SK-N-SH treated with all-trans-retinoic acid at 6 μM for 48 hours (cell line): ENCODE results near the gene PRX.
"Not testable (repeated sequence)": the region's sequence is repeated elsewhere in the genome, so short reads cannot be mapped to it uniquely, and the experiment has no call there.

Source experiments
- ATAC-seq: fragments of 200-7000 bp; cut with Tn5 transposase; 3 replicates; pipeline ENCODE4 v1.9.1; 2020; ENCODE audit warnings: mild to moderate bottlenecking, moderate library complexity
- ARNTL ChIP-seq: fragments of 450-650 bp; formaldehyde crosslinking; IDR thresholded peaks from 2 replicates; pipeline ENCODE4 v1.5.0; 2020; ENCODE audit warnings: low read depth, mild to moderate bottlenecking, moderate library complexity, borderline replicate concordance
- BACH2 ChIP-seq: fragments of 250-450 bp; sonication (Bioruptor Pico); IDR thresholded peaks from 2 replicates; pipeline ENCODE4 v1.9.0; 2021; ENCODE audit warnings: mild to moderate bottlenecking, borderline replicate concordance
- CSDC2 ChIP-seq: fragments of 250-450 bp; sonication (Bioruptor Pico); IDR thresholded peaks from 2 replicates; pipeline ENCODE4 v1.5.0; 2020; ENCODE audit warnings: mild to moderate bottlenecking, moderate library complexity
- ESRRG ChIP-seq: fragments of 250-450 bp; sonication (Bioruptor Pico); IDR thresholded peaks from 2 replicates; pipeline ENCODE4 v1.6.1; 2021; ENCODE audit warnings: mild to moderate bottlenecking
- GLIS3 ChIP-seq: fragments of 250-450 bp; sonication (Bioruptor Pico); IDR thresholded peaks from 2 replicates; pipeline ENCODE4 v1.5.0; 2020; ENCODE audit warnings: mild to moderate bottlenecking, moderate library complexity
- ISL1 ChIP-seq: fragments of 250-450 bp; sonication (Bioruptor Pico); IDR thresholded peaks from 2 replicates; pipeline ENCODE4 v2.1.2; 2022; ENCODE audit warnings: mild to moderate bottlenecking, moderate library complexity
- OSR1 ChIP-seq: fragments of 250-450 bp; sonication (Bioruptor Pico); IDR thresholded peaks from 2 replicates; pipeline ENCODE4 v1.8.0; 2022; ENCODE audit warnings: moderate library complexity, mild to moderate bottlenecking, inconsistent platforms
- PPARA ChIP-seq: fragments of 250-450 bp; sonication (Bioruptor Pico); IDR thresholded peaks from 2 replicates; pipeline ENCODE4 v1.5.0; 2020; ENCODE audit warnings: mild to moderate bottlenecking, borderline replicate concordance
- TCF4 ChIP-seq: fragments of 250-450 bp; sonication (Bioruptor Pico); IDR thresholded peaks from 2 replicates; pipeline ENCODE4 v1.8.0; 2021; ENCODE audit warnings: mild to moderate bottlenecking, moderate library complexity, borderline replicate concordance
- TOX ChIP-seq: fragments of 250-450 bp; sonication (Bioruptor Pico); IDR thresholded peaks from 2 replicates; pipeline ENCODE4 v1.8.0; 2021; ENCODE audit warnings: mild to moderate bottlenecking, moderate library complexity, borderline replicate concordance
- ZC3H10 ChIP-seq: fragments of 250-450 bp; sonication (Bioruptor Pico); IDR thresholded peaks from 2 replicates; pipeline ENCODE4 v1.5.1; 2021; ENCODE audit warnings: mild to moderate bottlenecking, moderate library complexity
- ZFP3 ChIP-seq: fragments of 250-450 bp; sonication (Bioruptor Pico); IDR thresholded peaks from 2 replicates; pipeline ENCODE4 v1.5.0; 2020; ENCODE audit warnings: mild to moderate bottlenecking, moderate library complexity
- ZFP30 ChIP-seq: fragments of 450-650 bp; formaldehyde crosslinking; IDR thresholded peaks from 2 replicates; pipeline ENCODE4 v1.5.0; 2022; ENCODE audit warnings: mild to moderate bottlenecking, moderate library complexity
- ZNF565 ChIP-seq: fragments of 450-650 bp; formaldehyde crosslinking; conservative IDR thresholded peaks from 2 replicates; pipeline ENCODE4 v1.5.0; 2020; ENCODE audit warnings: low read depth, mild to moderate bottlenecking, moderate library complexity
- ZNF8 ChIP-seq: fragments of 450-650 bp; formaldehyde crosslinking; IDR thresholded peaks from 2 replicates; pipeline ENCODE4 v1.5.0; 2020; ENCODE audit warnings: mild to moderate bottlenecking, moderate library complexity
- TF ChIP-seq, protein P1 (sequence below): fragments of 250-450 bp; sonication (Bioruptor Pico); IDR thresholded peaks from 2 replicates; pipeline ENCODE4 v1.8.0; 2020; ENCODE audit warnings: mild to moderate bottlenecking, moderate library complexity, borderline replicate concordance
- TF ChIP-seq, protein P2 (sequence below): fragments of 250-450 bp; sonication (Bioruptor Pico); IDR thresholded peaks from 2 replicates; pipeline ENCODE4 v1.8.0; 2021; ENCODE audit warnings: low read depth, mild to moderate bottlenecking, moderate library complexity, borderline replicate concordance
- TF ChIP-seq, protein P3 (sequence below): fragments of 250-450 bp; sonication (Bioruptor Pico); IDR thresholded peaks from 2 replicates; pipeline ENCODE4 v1.5.1; 2020; ENCODE audit warnings: low read depth, mild to moderate bottlenecking, moderate library complexity
- TF ChIP-seq, protein P4 (sequence below): fragments of 250-450 bp; sonication (Bioruptor Pico); IDR thresholded peaks from 2 replicates; pipeline ENCODE4 v1.5.0; 2020; ENCODE audit warnings: mild to moderate bottlenecking, moderate library complexity

The PRX gene

DNA sequence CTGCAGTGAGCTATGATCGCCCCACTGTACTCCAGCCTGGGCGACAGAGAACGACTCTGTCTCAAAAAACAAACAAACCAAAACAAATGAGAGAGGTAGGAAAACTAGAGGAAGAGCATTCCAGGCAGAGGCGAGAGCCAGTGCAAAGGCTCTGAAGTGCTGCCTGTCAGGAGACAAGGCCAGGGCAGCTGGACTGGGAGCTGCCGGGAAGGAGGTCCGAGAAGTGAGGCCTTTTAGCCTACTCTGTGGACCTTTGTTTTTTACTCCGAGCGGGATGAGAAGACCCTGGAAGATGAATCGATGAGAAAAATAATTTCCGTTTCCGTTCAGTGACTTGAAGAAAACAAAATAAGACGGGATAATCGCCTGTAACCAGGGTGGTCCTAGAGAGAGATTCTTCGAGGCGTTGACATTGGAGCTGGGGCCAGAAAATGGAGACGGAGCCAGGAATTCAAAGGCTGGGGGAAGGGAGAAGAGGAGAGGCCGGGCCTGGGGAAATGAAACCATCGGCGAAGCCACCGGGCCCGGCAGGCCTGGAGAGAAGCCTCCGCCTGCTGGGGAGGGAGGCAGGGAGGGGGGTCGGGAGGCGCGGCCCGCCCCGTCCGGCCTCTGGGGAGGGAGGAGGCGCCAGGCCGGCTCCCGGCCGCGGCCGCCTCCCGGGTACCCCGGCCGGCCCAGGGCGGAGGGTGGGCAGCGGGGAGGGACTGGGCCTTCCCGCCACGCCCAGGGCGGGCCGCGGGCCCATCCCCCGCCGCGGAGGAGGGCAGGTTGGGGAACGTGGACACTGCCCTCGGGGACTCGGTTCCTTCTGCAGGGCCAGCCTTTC is 20.4 kb upstream of the PRX start:
- TF ChIP-seq, protein P1, sequence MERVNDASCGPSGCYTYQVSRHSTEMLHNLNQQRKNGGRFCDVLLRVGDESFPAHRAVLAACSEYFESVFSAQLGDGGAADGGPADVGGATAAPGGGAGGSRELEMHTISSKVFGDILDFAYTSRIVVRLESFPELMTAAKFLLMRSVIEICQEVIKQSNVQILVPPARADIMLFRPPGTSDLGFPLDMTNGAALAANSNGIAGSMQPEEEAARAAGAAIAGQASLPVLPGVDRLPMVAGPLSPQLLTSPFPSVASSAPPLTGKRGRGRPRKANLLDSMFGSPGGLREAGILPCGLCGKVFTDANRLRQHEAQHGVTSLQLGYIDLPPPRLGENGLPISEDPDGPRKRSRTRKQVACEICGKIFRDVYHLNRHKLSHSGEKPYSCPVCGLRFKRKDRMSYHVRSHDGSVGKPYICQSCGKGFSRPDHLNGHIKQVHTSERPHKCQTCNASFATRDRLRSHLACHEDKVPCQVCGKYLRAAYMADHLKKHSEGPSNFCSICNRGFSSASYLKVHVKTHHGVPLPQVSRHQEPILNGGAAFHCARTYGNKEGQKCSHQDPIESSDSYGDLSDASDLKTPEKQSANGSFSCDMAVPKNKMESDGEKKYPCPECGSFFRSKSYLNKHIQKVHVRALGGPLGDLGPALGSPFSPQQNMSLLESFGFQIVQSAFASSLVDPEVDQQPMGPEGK (CRISPR knock-in tag): no peak
- TF ChIP-seq PPARA (CRISPR knock-in tag): no peak
- TF ChIP-seq, protein P2, sequence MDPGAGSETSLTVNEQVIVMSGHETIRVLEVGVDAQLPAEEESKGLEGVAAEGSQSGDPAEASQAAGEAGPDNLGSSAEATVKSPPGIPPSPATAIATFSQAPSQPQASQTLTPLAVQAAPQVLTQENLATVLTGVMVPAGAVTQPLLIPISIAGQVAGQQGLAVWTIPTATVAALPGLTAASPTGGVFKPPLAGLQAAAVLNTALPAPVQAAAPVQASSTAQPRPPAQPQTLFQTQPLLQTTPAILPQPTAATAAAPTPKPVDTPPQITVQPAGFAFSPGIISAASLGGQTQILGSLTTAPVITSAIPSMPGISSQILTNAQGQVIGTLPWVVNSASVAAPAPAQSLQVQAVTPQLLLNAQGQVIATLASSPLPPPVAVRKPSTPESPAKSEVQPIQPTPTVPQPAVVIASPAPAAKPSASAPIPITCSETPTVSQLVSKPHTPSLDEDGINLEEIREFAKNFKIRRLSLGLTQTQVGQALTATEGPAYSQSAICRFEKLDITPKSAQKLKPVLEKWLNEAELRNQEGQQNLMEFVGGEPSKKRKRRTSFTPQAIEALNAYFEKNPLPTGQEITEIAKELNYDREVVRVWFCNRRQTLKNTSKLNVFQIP (CRISPR knock-in tag): no peak
- no peak for TF ChIP-seq TOX (CRISPR knock-in tag)
- no peak for TF ChIP-seq ISL1 (CRISPR knock-in tag)
- TF ChIP-seq GLIS3: no peak
- no peak for TF ChIP-seq CSDC2 (CRISPR knock-in tag)
- no peak for TF ChIP-seq TCF4 (CRISPR knock-in tag)
- no peak for TF ChIP-seq ZFP30 (CRISPR knock-in tag)
- no peak for TF ChIP-seq ZNF8 (CRISPR knock-in tag)
- TF ChIP-seq BACH2: no peak
- TF ChIP-seq, protein P3, sequence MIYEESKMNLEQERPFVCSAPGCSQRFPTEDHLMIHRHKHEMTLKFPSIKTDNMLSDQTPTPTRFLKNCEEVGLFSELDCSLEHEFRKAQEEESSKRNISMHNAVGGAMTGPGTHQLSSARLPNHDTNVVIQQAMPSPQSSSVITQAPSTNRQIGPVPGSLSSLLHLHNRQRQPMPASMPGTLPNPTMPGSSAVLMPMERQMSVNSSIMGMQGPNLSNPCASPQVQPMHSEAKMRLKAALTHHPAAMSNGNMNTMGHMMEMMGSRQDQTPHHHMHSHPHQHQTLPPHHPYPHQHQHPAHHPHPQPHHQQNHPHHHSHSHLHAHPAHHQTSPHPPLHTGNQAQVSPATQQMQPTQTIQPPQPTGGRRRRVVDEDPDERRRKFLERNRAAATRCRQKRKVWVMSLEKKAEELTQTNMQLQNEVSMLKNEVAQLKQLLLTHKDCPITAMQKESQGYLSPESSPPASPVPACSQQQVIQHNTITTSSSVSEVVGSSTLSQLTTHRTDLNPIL (CRISPR knock-in tag): no peak
- TF ChIP-seq ZFP3 (CRISPR knock-in tag): no peak
- TF ChIP-seq, protein P4, sequence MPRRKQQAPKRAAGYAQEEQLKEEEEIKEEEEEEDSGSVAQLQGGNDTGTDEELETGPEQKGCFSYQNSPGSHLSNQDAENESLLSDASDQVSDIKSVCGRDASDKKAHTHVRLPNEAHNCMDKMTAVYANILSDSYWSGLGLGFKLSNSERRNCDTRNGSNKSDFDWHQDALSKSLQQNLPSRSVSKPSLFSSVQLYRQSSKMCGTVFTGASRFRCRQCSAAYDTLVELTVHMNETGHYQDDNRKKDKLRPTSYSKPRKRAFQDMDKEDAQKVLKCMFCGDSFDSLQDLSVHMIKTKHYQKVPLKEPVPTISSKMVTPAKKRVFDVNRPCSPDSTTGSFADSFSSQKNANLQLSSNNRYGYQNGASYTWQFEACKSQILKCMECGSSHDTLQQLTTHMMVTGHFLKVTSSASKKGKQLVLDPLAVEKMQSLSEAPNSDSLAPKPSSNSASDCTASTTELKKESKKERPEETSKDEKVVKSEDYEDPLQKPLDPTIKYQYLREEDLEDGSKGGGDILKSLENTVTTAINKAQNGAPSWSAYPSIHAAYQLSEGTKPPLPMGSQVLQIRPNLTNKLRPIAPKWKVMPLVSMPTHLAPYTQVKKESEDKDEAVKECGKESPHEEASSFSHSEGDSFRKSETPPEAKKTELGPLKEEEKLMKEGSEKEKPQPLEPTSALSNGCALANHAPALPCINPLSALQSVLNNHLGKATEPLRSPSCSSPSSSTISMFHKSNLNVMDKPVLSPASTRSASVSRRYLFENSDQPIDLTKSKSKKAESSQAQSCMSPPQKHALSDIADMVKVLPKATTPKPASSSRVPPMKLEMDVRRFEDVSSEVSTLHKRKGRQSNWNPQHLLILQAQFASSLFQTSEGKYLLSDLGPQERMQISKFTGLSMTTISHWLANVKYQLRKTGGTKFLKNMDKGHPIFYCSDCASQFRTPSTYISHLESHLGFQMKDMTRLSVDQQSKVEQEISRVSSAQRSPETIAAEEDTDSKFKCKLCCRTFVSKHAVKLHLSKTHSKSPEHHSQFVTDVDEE (CRISPR knock-in tag): no peak
- TF ChIP-seq OSR1 (CRISPR knock-in tag): no peak
- TF ChIP-seq ARNTL (CRISPR knock-in tag): no peak
- no peak for TF ChIP-seq ZNF565 (CRISPR knock-in tag)
- peak; percentile 98 for ATAC-seq

DNA sequence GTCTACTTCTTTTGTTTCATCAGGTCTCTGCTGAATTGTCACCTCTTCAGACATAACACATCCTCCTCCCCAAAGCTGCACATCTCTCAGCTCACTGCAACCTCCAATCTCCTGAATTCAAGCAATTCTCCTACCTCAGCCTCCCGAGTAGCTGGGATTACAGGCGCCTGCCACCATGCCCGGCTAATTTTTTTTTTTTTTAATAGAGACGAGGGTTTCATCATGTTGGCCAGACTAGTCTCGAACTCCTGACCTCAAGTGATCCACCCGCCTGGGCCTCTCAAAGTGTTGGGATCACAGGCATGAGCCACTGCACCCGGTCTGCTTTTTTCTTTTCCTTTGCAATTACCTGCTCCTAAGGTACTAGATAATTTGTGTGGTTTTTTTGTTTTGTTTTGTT is 19.6 kb upstream of the PRX start:
- not testable (repeated sequence) for ATAC-seq
- TF ChIP-seq ZFP3 (CRISPR knock-in tag): peak; percentile 70; the same call in 1 of the 2 replicates

DNA sequence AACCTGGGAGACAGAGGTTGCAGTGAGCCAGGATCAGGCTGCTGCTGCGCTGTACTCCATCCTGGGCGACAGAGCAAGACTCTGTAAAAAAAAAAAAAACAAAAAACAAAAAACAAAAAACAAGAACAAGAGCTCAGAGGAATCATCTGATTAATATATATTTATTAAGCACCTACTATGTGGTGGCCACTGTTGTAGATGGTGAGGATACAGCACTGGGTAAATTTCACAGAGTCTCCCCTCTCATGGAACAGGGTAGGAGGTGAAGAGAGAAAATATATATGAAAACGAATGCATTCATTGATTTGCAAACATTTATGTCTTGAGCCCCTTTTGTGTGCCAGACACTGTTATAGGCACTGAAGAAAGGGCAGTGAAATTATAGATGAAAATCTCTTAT is 18.5 kb upstream of the PRX start:
- no peak for ATAC-seq
- no peak for TF ChIP-seq CSDC2 (CRISPR knock-in tag)
- no peak for TF ChIP-seq ZC3H10
- no peak for TF ChIP-seq ESRRG
- no peak for TF ChIP-seq TCF4 (CRISPR knock-in tag)
- no peak for TF ChIP-seq TOX (CRISPR knock-in tag)

DNA sequence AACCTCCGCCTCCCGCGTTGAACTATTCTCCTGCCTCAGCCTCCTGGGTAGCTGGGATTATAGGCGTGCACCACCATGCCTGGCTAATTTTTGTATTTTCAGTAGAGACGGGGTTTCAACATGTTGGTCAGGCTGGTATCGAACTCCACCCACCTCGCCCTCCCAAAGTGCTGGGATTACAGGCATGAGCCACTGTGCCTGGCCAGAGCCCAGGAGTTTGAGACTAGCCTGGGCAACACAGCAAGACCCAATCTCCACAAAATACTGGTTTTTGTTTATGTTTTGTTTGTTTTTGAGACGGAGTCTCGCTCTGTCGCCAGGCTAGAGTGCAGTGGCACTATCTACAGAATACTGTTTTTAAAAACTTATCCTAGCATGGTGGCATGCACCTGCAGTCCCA is 17.1 kb upstream of the PRX start:
- ATAC-seq: not testable (repeated sequence)

DNA sequence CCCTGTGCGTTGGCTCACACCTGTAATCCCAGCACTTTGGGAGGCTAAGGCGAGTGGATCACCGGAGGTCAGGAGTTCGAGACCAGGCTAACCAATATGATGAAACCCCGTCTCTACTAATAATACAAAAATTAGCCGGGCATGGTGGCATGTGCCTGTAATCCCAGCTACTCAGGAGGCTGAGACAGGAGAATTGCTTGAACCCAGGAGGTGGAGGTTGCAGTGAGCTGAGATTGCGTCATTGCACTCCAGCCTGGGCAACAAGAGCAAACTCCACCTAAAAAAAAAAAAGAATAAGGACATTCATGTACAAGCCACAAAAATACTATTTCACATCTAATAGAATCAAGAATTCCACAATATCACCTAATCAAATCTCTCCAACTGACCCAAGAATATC is 15.0 kb upstream of the PRX start:
- not testable (repeated sequence) for ATAC-seq
